NOMO-1 treated with DMSO at 0.1 percent for 48 hours (cell line): ENCODE results near the gene METRN.
"Not testable (repeated sequence)": the region's sequence is repeated elsewhere in the genome, so short reads cannot be mapped to it uniquely, and the experiment has no call there.

Experiments used
- DNase-seq: peaks from one replicate; lab custom pipeline; 2025; ENCODE audit not compliant: unreplicated experiment; lab: John Stamatoyannopoulos, UW

METRN gene

GRCh38 chr16:691242-691641 lies 23.7 kb upstream of the METRN start:
- DNase-seq = not testable (repeated sequence)

DNA sequence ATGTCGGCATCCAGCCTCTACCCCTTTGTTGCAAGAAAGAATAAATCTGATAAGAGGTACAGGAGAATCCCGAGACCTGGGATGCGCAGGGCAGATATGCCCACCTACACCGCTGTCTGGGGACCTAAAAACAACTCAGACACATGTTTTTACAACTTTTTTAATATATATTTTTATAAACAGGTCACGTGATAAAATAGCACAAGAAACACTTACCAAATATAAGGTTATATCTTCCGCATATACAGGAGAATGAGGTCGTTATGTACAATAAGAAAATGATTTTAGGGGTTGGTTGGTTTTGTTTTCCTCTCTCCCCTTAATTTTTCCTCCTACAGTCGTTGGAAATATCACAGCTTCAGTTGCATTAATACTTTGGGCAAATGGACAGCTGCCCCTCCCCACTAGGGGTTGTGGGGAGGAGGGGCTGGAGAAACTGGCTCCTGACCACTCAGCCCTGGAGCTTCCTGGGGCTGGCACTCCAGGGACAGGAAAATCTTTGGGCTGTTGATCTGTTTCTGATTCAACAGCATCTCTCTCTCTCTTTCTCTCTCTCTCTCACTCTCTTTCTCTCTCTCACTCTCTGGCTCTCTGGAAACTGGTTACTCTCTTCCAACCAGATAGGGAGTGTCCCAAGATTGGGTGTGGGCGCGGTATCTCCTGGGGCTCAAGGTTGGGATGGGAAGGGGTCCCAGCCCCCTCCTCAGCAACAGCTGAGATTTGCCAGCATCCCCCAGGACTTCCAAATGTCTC lies 22.4 kb upstream of the METRN start:
- no peak for DNase-seq

GRCh38 chr16:693364-693763 lies 21.6 kb upstream of the METRN start:
- DNase-seq = no peak

DNA sequence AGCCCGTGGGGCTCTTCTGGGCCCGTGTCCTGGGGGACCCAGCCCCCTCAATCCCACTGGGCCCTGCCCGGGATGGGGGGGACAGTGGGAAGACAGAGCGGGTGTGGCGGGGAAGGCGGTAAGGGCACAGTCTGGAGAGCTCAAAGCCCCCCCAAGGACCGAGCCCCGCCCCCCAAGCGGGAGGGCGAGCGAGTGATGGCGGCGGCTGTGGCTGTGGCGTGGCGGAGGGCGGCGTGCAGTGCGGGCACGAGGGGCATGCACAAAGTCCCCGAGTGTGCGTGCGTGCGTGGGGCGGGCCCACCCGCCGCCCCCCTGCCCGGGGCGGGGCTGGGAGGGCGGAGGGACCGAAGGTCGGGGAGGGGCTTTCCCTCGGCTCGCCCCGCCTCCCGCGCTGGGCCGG lies 21.2 kb upstream of the METRN start:
- DNase-seq = no peak

DNA sequence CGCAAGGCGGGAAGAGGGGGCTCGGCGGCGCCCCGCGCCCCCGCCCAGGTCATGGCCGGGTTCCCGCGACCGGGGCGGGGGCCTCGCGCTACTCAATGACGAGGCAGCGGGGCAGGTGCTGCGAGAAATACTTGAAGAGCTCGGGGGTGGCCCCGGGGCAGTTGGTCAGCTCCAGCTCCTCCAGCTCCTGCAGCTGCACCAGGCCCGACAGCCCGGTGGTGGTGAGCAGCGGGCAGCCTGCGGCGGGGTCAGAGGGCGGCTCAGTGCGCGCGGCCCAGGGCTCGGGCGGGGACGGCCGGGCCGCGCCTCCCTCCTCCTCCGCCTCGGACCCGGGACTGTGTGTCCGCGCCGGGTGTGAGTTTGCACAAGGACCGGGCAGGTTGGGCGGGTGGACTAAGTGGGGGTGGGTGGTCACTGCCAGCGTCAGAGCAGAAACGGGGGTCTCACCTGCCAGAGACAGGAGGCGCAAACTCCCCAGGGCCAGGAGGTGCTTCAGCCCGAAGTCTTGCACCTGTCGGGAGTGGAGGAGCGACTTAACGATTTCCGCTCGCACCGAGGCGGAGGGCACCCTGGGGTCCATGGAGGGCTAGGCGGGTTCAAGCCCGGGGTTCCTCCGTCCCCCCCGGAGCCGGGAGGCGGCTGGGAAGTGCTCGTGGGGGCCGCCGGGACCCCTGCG lies 20.6 kb upstream of the METRN start:
- no peak for DNase-seq

- no peak for DNase-seq
Observed at GRCh38 chr16:694863-695354, 20.0 kb upstream of the METRN start.

DNA sequence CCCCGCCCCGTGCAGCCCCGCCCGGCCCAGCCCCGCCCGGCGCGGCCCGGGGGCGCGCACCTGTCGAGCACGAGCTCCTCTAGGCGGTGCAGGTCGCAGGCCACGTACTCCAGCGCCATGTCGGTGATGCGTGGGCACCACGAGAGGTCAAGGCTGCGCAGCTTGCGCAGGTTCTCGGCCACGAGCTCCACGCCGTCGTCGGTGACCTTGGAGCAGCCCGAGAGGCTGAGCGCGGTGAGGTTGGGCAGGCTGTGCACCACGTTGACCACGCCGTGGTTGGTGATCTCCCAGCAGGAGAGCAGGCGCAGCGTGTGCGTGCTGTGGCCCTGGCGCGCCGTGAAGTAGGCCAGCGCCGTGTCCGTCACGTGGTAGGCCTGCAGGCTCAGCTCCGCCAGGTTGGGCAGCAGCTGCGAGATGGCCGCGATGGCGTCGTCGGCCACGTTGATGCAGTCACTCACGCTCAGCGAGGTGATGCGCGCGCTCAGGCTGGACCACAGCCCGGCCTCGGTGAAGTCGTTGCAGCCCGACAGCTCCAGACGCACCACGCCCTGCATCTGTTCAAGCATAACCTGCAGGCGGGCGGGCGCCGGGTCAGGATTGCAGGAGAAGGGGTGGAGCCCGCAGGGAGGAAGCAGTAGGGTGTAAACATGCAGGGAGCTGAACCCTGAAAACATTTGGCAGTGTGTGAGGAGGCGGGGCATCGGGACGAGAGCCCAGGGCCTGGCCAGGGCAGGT lies 19.4 kb upstream of the METRN start:
- peak; percentile 44 for DNase-seq

- DNase-seq = no peak
Observed at GRCh38 chr16:698911-699671, 15.8 kb upstream of the METRN start.

- no peak for DNase-seq
Observed at GRCh38 chr16:700684-701584, 14.0 kb upstream of the METRN start.

DNA sequence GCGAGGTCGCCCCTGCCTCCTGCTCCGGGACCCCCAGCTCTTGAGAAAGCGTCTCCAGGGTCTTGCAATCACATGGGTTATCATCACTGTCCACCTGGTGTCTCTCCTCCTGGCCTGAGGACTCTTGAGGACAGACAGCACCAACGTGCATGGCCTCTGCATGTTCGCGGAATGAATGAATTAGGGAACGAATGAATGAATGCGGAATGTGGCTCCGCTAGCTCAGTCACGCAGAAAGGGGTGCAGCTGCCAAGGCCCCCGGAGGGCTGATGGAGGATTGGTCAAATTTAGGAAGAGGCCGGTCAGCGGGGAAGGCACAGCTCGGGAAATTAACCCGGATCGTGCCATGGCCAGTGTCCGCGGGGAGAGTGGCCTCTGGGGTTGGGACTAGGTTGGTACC lies 12.6 kb upstream of the METRN start:
- DNase-seq = no peak

DNA sequence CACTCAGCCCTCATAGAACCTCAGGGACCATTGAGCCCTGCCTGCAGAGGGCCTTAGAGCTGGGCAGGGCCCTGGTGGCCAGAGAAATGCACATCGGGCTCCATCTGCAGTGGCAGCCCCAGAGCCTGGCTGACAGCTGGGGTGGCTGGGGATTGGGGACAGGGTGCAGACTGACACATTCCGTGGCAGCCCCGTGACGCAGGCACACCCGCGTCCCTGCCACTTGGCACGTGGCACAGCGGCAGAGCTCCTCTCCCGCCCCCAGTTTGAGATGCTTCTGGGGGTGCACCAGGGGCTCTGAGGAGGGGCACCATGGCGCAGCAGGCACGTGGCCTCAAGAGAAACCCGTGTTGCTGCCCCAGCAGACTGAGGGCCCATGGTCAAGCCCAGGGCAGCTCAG lies 11.5 kb upstream of the METRN start:
- no peak for DNase-seq

- DNase-seq = no peak
Observed at GRCh38 chr16:704047-704446, 10.9 kb upstream of the METRN start.

GRCh38 chr16:704552-705380 lies 10.2 kb upstream of the METRN start:
- no peak for DNase-seq

GRCh38 chr16:705431-706188 lies 9.3 kb upstream of the METRN start, which contains the start of gene FBXL16:
FBXL16 (minus strand) TSS chr16:705801; CDS start chr16:697405, 8,396 bp downstream.
- DNase-seq = no peak

DNA sequence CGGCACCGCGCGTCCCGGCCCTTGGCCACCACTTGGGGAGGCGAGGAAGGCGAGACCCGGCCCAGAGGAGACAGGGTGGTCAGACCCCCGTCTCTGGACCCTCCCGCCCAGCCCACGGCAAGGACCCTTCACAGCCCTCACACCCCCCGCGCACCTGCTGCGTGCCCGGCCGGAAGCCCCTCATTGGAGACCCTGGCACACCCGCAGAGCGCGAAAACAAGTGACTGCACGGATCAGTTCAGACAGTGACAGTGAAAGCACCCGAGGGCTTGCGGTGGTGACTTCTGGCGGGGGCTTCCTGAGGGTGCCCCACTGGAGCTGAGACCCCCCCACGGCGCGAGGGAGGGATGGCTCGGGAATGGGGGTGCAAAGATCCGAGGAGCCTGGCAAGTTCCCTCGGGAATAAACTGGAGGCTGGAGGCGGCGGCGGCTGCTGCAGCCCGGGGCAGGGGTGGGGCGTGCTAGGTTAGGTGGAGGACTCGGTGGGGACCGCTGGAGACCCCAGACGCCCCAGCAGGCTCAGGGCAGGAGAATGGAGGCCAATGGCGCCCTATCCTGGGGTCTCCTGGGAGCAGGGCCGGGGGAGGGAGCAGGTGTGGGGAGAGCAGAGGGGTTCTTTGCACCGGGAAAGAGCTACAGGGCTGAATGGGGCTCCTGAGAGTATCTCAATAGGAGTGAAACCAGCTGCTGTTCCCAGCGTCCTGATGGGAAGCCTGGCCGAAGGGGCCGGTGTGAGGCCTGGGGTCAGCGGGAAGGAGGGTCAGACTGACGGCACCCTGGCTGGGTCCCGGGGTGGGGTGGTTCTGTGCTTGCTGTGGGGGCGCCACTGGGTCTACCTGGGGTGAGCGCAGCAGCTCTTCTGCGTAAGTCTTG lies 8.5 kb upstream of the METRN start:
- no peak for DNase-seq

GRCh38 chr16:707062-707538 lies 7.8 kb upstream of the METRN start:
- DNase-seq = no peak

DNA sequence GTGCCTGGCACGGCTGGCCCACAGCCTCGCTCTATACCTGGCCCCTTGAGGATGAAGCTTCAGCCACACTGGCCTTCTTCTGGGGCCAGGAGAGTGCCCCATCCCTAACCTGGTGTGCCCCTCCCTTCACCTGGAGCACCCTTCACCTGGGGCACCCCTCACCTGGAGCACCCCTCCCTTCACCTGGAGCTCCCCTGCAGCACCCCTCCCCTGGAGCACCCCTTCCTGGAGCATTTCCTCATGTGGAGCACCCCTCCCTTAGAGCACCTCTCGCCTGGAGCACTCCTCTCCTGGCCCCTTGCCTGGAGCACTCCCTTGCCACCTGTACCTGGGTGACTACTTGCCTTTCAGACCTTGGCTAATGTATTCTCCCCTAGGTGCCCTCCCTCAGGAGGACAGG lies 6.9 kb upstream of the METRN start:
- DNase-seq = no peak
